ENCODE results near the gene FAM114A1. TPM values are rescaled to one million over a fixed set of nuclear protein-coding genes. Genes with fewer than 3 reads are reported as not detected.
"Not testable (repeated sequence)": the region's sequence is repeated elsewhere in the genome, so short reads cannot be mapped to it uniquely, and the experiment has no call there.

Gene FAM114A1
- total and polyA plus RNA-seq, 2 experiments from 2014 or later = 13.0 to 14.5 TPM

DNA sequence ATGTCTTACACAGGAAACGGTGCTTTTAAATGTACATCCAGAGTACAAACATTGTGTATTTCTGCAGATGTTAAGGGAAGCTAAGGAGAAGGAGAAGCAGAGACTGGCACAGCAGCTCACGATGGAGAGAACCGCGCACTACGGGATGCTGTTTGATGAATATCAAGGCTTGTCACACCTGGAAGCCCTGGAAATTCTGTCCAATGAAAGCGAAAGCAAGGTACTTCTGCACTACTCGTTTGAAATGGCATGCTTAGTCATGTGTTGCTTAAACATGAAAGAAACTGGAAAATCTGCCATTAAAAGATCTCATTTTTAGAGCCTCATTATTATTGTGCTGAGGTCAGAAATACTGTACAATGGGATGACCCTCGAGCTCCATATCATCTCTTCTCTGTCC, 47.2 kb downstream of the FAM114A1 start:
- H3K36me3 ChIP-seq (ENCODE audit: insufficient read depth) = no peaks in the 10 kb centered on the region
- H3K79me2 ChIP-seq (replicated peaks; ENCODE audit: insufficient read depth) = no peaks in the 10 kb centered on the region
- no peak for ATAC-seq
- no peaks in the 10 kb centered on the region for H3K9me2 ChIP-seq (ENCODE audit: insufficient read depth)
- TF ChIP-seq, protein P1, sequence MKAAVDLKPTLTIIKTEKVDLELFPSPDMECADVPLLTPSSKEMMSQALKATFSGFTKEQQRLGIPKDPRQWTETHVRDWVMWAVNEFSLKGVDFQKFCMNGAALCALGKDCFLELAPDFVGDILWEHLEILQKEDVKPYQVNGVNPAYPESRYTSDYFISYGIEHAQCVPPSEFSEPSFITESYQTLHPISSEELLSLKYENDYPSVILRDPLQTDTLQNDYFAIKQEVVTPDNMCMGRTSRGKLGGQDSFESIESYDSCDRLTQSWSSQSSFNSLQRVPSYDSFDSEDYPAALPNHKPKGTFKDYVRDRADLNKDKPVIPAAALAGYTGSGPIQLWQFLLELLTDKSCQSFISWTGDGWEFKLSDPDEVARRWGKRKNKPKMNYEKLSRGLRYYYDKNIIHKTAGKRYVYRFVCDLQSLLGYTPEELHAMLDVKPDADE (IDR thresholded peaks at IDR 0.05) = no peak
- TF ChIP-seq, protein P2, sequence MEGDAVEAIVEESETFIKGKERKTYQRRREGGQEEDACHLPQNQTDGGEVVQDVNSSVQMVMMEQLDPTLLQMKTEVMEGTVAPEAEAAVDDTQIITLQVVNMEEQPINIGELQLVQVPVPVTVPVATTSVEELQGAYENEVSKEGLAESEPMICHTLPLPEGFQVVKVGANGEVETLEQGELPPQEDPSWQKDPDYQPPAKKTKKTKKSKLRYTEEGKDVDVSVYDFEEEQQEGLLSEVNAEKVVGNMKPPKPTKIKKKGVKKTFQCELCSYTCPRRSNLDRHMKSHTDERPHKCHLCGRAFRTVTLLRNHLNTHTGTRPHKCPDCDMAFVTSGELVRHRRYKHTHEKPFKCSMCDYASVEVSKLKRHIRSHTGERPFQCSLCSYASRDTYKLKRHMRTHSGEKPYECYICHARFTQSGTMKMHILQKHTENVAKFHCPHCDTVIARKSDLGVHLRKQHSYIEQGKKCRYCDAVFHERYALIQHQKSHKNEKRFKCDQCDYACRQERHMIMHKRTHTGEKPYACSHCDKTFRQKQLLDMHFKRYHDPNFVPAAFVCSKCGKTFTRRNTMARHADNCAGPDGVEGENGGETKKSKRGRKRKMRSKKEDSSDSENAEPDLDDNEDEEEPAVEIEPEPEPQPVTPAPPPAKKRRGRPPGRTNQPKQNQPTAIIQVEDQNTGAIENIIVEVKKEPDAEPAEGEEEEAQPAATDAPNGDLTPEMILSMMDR (conservative IDR thresholded peaks at IDR 0.05; ENCODE audit: low read depth in 2 of 2) = no peak
- no peak for TF ChIP-seq ZNF114 (CRISPR knock-in tag; IDR thresholded peaks at IDR 0.05)
- TF ChIP-seq, protein P3, sequence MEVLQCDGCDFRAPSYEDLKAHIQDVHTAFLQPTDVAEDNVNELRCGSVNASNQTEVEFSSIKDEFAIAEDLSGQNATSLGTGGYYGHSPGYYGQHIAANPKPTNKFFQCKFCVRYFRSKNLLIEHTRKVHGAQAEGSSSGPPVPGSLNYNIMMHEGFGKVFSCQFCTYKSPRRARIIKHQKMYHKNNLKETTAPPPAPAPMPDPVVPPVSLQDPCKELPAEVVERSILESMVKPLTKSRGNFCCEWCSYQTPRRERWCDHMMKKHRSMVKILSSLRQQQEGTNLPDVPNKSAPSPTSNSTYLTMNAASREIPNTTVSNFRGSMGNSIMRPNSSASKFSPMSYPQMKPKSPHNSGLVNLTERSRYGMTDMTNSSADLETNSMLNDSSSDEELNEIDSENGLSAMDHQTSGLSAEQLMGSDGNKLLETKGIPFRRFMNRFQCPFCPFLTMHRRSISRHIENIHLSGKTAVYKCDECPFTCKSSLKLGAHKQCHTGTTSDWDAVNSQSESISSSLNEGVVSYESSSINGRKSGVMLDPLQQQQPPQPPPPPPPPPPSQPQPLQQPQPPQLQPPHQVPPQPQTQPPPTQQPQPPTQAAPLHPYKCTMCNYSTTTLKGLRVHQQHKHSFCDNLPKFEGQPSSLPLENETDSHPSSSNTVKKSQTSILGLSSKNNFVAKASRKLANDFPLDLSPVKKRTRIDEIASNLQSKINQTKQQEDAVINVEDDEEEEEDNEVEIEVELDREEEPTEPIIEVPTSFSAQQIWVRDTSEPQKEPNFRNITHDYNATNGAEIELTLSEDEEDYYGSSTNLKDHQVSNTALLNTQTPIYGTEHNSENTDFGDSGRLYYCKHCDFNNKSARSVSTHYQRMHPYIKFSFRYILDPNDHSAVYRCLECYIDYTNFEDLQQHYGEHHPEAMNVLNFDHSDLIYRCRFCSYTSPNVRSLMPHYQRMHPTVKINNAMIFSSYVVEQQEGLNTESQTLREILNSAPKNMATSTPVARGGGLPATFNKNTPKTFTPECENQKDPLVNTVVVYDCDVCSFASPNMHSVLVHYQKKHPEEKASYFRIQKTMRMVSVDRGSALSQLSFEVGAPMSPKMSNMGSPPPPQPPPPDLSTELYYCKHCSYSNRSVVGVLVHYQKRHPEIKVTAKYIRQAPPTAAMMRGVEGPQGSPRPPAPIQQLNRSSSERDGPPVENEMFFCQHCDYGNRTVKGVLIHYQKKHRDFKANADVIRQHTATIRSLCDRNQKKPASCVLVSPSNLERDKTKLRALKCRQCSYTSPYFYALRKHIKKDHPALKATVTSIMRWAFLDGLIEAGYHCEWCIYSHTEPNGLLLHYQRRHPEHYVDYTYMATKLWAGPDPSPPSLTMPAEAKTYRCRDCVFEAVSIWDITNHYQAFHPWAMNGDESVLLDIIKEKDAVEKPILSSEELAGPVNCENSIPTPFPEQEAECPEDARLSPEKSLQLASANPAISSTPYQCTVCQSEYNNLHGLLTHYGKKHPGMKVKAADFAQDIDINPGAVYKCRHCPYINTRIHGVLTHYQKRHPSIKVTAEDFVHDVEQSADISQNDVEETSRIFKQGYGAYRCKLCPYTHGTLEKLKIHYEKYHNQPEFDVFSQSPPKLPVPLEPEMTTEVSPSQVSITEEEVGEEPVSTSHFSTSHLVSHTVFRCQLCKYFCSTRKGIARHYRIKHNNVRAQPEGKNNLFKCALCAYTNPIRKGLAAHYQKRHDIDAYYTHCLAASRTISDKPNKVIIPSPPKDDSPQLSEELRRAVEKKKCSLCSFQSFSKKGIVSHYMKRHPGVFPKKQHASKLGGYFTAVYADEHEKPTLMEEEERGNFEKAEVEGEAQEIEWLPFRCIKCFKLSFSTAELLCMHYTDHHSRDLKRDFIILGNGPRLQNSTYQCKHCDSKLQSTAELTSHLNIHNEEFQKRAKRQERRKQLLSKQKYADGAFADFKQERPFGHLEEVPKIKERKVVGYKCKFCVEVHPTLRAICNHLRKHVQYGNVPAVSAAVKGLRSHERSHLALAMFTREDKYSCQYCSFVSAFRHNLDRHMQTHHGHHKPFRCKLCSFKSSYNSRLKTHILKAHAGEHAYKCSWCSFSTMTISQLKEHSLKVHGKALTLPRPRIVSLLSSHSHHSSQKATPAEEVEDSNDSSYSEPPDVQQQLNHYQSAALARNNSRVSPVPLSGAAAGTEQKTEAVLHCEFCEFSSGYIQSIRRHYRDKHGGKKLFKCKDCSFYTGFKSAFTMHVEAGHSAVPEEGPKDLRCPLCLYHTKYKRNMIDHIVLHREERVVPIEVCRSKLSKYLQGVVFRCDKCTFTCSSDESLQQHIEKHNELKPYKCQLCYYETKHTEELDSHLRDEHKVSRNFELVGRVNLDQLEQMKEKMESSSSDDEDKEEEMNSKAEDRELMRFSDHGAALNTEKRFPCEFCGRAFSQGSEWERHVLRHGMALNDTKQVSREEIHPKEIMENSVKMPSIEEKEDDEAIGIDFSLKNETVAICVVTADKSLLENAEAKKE (CRISPR knock-in tag; IDR thresholded peaks at IDR 0.05) = no peak
- no peak for TF ChIP-seq EZH2 (IDR thresholded peaks at IDR 0.05; ENCODE audit: low read depth, unreplicated experiment)
- TF ChIP-seq, protein P4, sequence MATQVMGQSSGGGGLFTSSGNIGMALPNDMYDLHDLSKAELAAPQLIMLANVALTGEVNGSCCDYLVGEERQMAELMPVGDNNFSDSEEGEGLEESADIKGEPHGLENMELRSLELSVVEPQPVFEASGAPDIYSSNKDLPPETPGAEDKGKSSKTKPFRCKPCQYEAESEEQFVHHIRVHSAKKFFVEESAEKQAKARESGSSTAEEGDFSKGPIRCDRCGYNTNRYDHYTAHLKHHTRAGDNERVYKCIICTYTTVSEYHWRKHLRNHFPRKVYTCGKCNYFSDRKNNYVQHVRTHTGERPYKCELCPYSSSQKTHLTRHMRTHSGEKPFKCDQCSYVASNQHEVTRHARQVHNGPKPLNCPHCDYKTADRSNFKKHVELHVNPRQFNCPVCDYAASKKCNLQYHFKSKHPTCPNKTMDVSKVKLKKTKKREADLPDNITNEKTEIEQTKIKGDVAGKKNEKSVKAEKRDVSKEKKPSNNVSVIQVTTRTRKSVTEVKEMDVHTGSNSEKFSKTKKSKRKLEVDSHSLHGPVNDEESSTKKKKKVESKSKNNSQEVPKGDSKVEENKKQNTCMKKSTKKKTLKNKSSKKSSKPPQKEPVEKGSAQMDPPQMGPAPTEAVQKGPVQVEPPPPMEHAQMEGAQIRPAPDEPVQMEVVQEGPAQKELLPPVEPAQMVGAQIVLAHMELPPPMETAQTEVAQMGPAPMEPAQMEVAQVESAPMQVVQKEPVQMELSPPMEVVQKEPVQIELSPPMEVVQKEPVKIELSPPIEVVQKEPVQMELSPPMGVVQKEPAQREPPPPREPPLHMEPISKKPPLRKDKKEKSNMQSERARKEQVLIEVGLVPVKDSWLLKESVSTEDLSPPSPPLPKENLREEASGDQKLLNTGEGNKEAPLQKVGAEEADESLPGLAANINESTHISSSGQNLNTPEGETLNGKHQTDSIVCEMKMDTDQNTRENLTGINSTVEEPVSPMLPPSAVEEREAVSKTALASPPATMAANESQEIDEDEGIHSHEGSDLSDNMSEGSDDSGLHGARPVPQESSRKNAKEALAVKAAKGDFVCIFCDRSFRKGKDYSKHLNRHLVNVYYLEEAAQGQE (IDR thresholded peaks at IDR 0.05; ENCODE audit: unreplicated experiment) = no peak
- no peak for TF ChIP-seq STAT1 (IDR thresholded peaks at IDR 0.05; ENCODE audit: unreplicated experiment)
- TF ChIP-seq JUNB (IDR thresholded peaks at IDR 0.05; ENCODE audit: unreplicated experiment) = no peak
- TF ChIP-seq POLR2AphosphoS5 (IDR thresholded peaks at IDR 0.05; ENCODE audit: low read depth) = no peak
- no peaks in the 10 kb centered on the region for H4K20me1 ChIP-seq (replicated peaks; ENCODE audit: insufficient read depth)
- no peak overlapping the region for H3K4me3 ChIP-seq
- H3K27me3 ChIP-seq (ENCODE audit: insufficient read depth) = no peaks in the 10 kb centered on the region
- H3K27me3 Mint-ChIP-seq (ENCODE audit: insufficient read depth, low read depth, poor library complexity) = peaks cover 5% of the 10 kb centered on the region
- DNase-seq (ENCODE audit: low spot score) = no peak
- no peak overlapping the region for H3K4me3 Mint-ChIP-seq
- H3K4me1 Mint-ChIP-seq = no peaks in the 10 kb centered on the region
- H2AFZ ChIP-seq = no peak overlapping the region
- no peak overlapping the region for H3K27ac ChIP-seq (ENCODE audit: low read depth)
- no peak overlapping the region for H3K4me2 ChIP-seq
- H3K27ac Mint-ChIP-seq = no peak overlapping the region
- no peaks in the 10 kb centered on the region for H3K4me1 ChIP-seq (ENCODE audit: insufficient read depth)
- H3K36me3 Mint-ChIP-seq (ENCODE audit: low read depth) = peaks cover 7% of the 10 kb centered on the region
- no peaks in the 10 kb centered on the region for H3K9me3 Mint-ChIP-seq
- no peaks in the 10 kb centered on the region for H3F3A ChIP-seq (replicated peaks; ENCODE audit: low read depth)

DNA sequence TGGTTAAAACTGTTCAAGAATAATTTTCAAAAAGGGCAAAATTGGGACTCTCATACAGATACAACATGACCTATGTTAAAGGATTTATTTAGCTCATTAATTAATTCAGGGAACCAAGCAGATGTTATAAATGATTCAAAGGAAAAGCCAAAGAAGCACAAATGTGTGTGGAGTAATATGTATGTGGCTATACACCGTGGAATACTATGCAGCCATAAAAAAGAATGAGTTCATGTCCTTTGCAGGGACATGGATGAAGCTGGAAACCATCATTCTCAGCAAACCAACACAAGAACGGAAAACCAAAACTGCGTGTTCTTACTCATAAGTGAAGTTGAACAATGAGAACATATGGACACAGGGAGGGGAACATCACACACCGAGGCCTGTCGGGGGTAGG, 48.7 kb downstream of the FAM114A1 start:
- H3F3A ChIP-seq (replicated peaks; ENCODE audit: low read depth); H3K27me3 Mint-ChIP-seq (ENCODE audit: insufficient read depth, low read depth, poor library complexity); H3K36me3 ChIP-seq (ENCODE audit: insufficient read depth); H2AFZ ChIP-seq; H3K9me2 ChIP-seq (ENCODE audit: insufficient read depth); ATAC-seq; H3K4me1 ChIP-seq (ENCODE audit: insufficient read depth); H3K79me2 ChIP-seq (replicated peaks; ENCODE audit: insufficient read depth); H3K27ac ChIP-seq (ENCODE audit: low read depth); H3K4me1 Mint-ChIP-seq; H3K4me3 Mint-ChIP-seq; H3K27me3 ChIP-seq (ENCODE audit: insufficient read depth); H3K4me3 ChIP-seq; H3K9me3 Mint-ChIP-seq; H3K36me3 Mint-ChIP-seq (ENCODE audit: low read depth); H3K27ac Mint-ChIP-seq; H3K4me2 ChIP-seq; DNase-seq (ENCODE audit: low spot score); H4K20me1 ChIP-seq (replicated peaks; ENCODE audit: insufficient read depth): not testable (repeated sequence)

Data from GM23338 (cell line).